ENCODE data around the gene CDKN2B-AS1.

DNA sequence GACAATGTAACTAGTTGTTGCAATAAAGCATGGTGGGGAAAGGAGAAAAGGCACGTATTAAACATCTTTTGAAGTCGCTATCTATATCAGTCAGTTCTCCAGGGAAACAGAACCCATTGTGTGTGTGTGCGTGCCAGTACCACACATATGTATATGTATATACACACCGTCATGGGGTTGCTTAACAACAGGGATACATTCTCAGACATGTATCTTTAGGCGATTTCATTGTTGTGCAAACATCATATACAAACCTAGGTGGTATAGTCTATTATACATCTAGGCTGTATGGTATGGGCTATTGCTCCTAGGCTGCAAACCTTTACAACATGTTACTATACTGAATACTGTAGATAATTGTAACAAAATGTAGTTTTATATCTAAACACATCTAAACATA lies 2.3 kb downstream of the CDKN2B-AS1 start:
- TF ChIP-seq, protein P1, sequence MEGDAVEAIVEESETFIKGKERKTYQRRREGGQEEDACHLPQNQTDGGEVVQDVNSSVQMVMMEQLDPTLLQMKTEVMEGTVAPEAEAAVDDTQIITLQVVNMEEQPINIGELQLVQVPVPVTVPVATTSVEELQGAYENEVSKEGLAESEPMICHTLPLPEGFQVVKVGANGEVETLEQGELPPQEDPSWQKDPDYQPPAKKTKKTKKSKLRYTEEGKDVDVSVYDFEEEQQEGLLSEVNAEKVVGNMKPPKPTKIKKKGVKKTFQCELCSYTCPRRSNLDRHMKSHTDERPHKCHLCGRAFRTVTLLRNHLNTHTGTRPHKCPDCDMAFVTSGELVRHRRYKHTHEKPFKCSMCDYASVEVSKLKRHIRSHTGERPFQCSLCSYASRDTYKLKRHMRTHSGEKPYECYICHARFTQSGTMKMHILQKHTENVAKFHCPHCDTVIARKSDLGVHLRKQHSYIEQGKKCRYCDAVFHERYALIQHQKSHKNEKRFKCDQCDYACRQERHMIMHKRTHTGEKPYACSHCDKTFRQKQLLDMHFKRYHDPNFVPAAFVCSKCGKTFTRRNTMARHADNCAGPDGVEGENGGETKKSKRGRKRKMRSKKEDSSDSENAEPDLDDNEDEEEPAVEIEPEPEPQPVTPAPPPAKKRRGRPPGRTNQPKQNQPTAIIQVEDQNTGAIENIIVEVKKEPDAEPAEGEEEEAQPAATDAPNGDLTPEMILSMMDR (IDR thresholded peaks at IDR 0.05 in 8 of 11, conservative IDR thresholded peaks at IDR 0.05 in 3 of 11) = no peak
- TF ChIP-seq POLR2A (IDR thresholded peaks at IDR 0.05) = no peak
- no peak for TF ChIP-seq POLR2AphosphoS5 (IDR thresholded peaks at IDR 0.05)
